ENCODE results near the gene KLHL26. TPM values are rescaled to one million over a fixed set of nuclear protein-coding genes. Genes with fewer than 3 reads are reported as not detected.

Gene KLHL26
- total RNA-seq, 1 experiment from 2014 or later = 3.7 TPM

- Histone ChIP-seq H3K4me1 (ENCODE audit: low read length) (no peaks in the 10 kb centered on the region), H3K36me3 (ENCODE audit: insufficient read depth, low read length) (no peaks in the 10 kb centered on the region), H3K27me3 (ENCODE audit: low read length) (no peaks in the 10 kb centered on the region), H3K79me2 (ENCODE audit: low read length) (no peaks in the 10 kb centered on the region), H3K27ac (ENCODE audit: low read length) (no peak overlapping the region), H3K9me3 (ENCODE audit: low read length) (no peaks in the 10 kb centered on the region), H3K9ac (ENCODE audit: low read length) (no peak overlapping the region), H3K9me2 (replicated peaks; ENCODE audit: insufficient read depth, low read length) (no peaks in the 10 kb centered on the region), H3K4me2 (ENCODE audit: low read depth, low read length, poor library complexity, severe bottlenecking) (no peak overlapping the region), H4K20me1 (ENCODE audit: insufficient read depth, low read depth, low read length) (peaks cover 44% of the 10 kb centered on the region), H3K4me3 (ENCODE audit: low read length) (no peak overlapping the region), H2AFZ (ENCODE audit: low read length) (no peak overlapping the region)
- no peak for DNase-seq
Observed at GRCh38 chr19:18647371-18647767, 10.5 kb downstream of the KLHL26 start.

- Histone ChIP-seq H3K27ac (ENCODE audit: low read length) (no peak overlapping the region), H3K9me2 (replicated peaks; ENCODE audit: insufficient read depth, low read length) (no peaks in the 10 kb centered on the region), H3K9me3 (ENCODE audit: low read length) (no peaks in the 10 kb centered on the region), H3K79me2 (ENCODE audit: low read length) (no peaks in the 10 kb centered on the region), H3K9ac (ENCODE audit: low read length) (no peak overlapping the region), H3K27me3 (ENCODE audit: low read length) (no peaks in the 10 kb centered on the region), H4K20me1 (ENCODE audit: insufficient read depth, low read depth, low read length) (peaks cover 46% of the 10 kb centered on the region), H3K4me1 (ENCODE audit: low read length) (no peaks in the 10 kb centered on the region), H3K4me2 (ENCODE audit: low read depth, low read length, poor library complexity, severe bottlenecking) (no peak overlapping the region), H3K4me3 (ENCODE audit: low read length) (no peak overlapping the region), H2AFZ (ENCODE audit: low read length) (no peak overlapping the region), H3K36me3 (ENCODE audit: insufficient read depth, low read length) (no peaks in the 10 kb centered on the region)
- DNase-seq = no peak
Observed at GRCh38 chr19:18647807-18648206, 11.0 kb downstream of the KLHL26 start.

- Histone ChIP-seq H2AFZ (ENCODE audit: low read length) (no peak overlapping the region), H3K79me2 (ENCODE audit: low read length) (no peaks in the 10 kb centered on the region), H4K20me1 (ENCODE audit: insufficient read depth, low read depth, low read length) (peaks cover 46% of the 10 kb centered on the region), H3K9me3 (ENCODE audit: low read length) (no peaks in the 10 kb centered on the region), H3K36me3 (ENCODE audit: insufficient read depth, low read length) (no peaks in the 10 kb centered on the region), H3K4me2 (ENCODE audit: low read depth, low read length, poor library complexity, severe bottlenecking) (no peak overlapping the region), H3K4me1 (ENCODE audit: low read length) (no peaks in the 10 kb centered on the region), H3K4me3 (ENCODE audit: low read length) (no peak overlapping the region), H3K27ac (ENCODE audit: low read length) (no peak overlapping the region), H3K9me2 (replicated peaks; ENCODE audit: insufficient read depth, low read length) (no peaks in the 10 kb centered on the region), H3K27me3 (ENCODE audit: low read length) (no peaks in the 10 kb centered on the region), H3K9ac (ENCODE audit: low read length) (no peak overlapping the region)
- DNase-seq = no peak
Observed at GRCh38 chr19:18648973-18649315, 12.1 kb downstream of the KLHL26 start.

- Histone ChIP-seq H3K9ac (ENCODE audit: low read length) (no peak overlapping the region), H3K79me2 (ENCODE audit: low read length) (no peaks in the 10 kb centered on the region), H3K36me3 (ENCODE audit: insufficient read depth, low read length) (no peaks in the 10 kb centered on the region), H3K9me3 (ENCODE audit: low read length) (no peaks in the 10 kb centered on the region), H3K27ac (ENCODE audit: low read length) (no peak overlapping the region), H2AFZ (ENCODE audit: low read length) (no peak overlapping the region), H3K27me3 (ENCODE audit: low read length) (no peaks in the 10 kb centered on the region), H3K4me2 (ENCODE audit: low read depth, low read length, poor library complexity, severe bottlenecking) (no peak overlapping the region), H4K20me1 (ENCODE audit: insufficient read depth, low read depth, low read length) (peaks cover 42% of the 10 kb centered on the region), H3K9me2 (replicated peaks; ENCODE audit: insufficient read depth, low read length) (no peaks in the 10 kb centered on the region), H3K4me1 (ENCODE audit: low read length) (no peaks in the 10 kb centered on the region), H3K4me3 (ENCODE audit: low read length) (no peak overlapping the region)
- DNase-seq = no peak
Observed at GRCh38 chr19:18649371-18650020, 12.7 kb downstream of the KLHL26 start.

GRCh38 chr19:18650021-18650390 lies 13.2 kb downstream of the KLHL26 start:
- Histone ChIP-seq H3K9me2 (replicated peaks; ENCODE audit: insufficient read depth, low read length) (no peaks in the 10 kb centered on the region), H3K27ac (ENCODE audit: low read length) (no peak overlapping the region), H2AFZ (ENCODE audit: low read length) (no peak overlapping the region), H4K20me1 (ENCODE audit: insufficient read depth, low read depth, low read length) (peaks cover 42% of the 10 kb centered on the region), H3K36me3 (ENCODE audit: insufficient read depth, low read length) (no peaks in the 10 kb centered on the region), H3K4me1 (ENCODE audit: low read length) (no peaks in the 10 kb centered on the region), H3K79me2 (ENCODE audit: low read length) (no peaks in the 10 kb centered on the region), H3K4me3 (ENCODE audit: low read length) (no peak overlapping the region), H3K9ac (ENCODE audit: low read length) (no peak overlapping the region), H3K4me2 (ENCODE audit: low read depth, low read length, poor library complexity, severe bottlenecking) (no peak overlapping the region), H3K27me3 (ENCODE audit: low read length) (no peaks in the 10 kb centered on the region), H3K9me3 (ENCODE audit: low read length) (no peaks in the 10 kb centered on the region)
- no peak for DNase-seq

- H3K4me1 ChIP-seq (ENCODE audit: low read length) = no peaks in the 10 kb centered on the region
- no peaks in the 10 kb centered on the region for H3K79me2 ChIP-seq (ENCODE audit: low read length)
- no peaks in the 10 kb centered on the region for H3K27me3 ChIP-seq (ENCODE audit: low read length)
- H3K9ac ChIP-seq (ENCODE audit: low read length) = no peak overlapping the region
- no peaks in the 10 kb centered on the region for H3K36me3 ChIP-seq (ENCODE audit: insufficient read depth, low read length)
- H2AFZ ChIP-seq (ENCODE audit: low read length) = no peak overlapping the region
- no peak overlapping the region for H3K4me2 ChIP-seq (ENCODE audit: low read depth, low read length, poor library complexity, severe bottlenecking)
- H3K9me2 ChIP-seq (replicated peaks; ENCODE audit: insufficient read depth, low read length) = no peaks in the 10 kb centered on the region
- H4K20me1 ChIP-seq (ENCODE audit: insufficient read depth, low read depth, low read length) = peaks cover 44% of the 10 kb centered on the region
- no peak for DNase-seq
- no peaks in the 10 kb centered on the region for H3K9me3 ChIP-seq (ENCODE audit: low read length)
- H3K27ac ChIP-seq (ENCODE audit: low read length) = no peak overlapping the region
- no peak overlapping the region for H3K4me3 ChIP-seq (ENCODE audit: low read length)
Observed at GRCh38 chr19:18650468-18651041, 13.7 kb downstream of the KLHL26 start.

- H4K20me1 ChIP-seq (ENCODE audit: insufficient read depth, low read depth, low read length) = peaks cover 51% of the 10 kb centered on the region
- H3K9me3 ChIP-seq (ENCODE audit: low read length) = no peaks in the 10 kb centered on the region
- no peaks in the 10 kb centered on the region for H3K36me3 ChIP-seq (ENCODE audit: insufficient read depth, low read length)
- DNase-seq = no peak
- H3K4me3 ChIP-seq (ENCODE audit: low read length) = no peak overlapping the region
- no peak overlapping the region for H3K9ac ChIP-seq (ENCODE audit: low read length)
- no peaks in the 10 kb centered on the region for H3K4me1 ChIP-seq (ENCODE audit: low read length)
- H2AFZ ChIP-seq (ENCODE audit: low read length) = no peak overlapping the region
- no peaks in the 10 kb centered on the region for H3K79me2 ChIP-seq (ENCODE audit: low read length)
- H3K4me2 ChIP-seq (ENCODE audit: low read depth, low read length, poor library complexity, severe bottlenecking) = no peak overlapping the region
- H3K9me2 ChIP-seq (replicated peaks; ENCODE audit: insufficient read depth, low read length) = no peaks in the 10 kb centered on the region
- H3K27me3 ChIP-seq (ENCODE audit: low read length) = no peaks in the 10 kb centered on the region
- no peak overlapping the region for H3K27ac ChIP-seq (ENCODE audit: low read length)
Observed at GRCh38 chr19:18651300-18651699, 14.5 kb downstream of the KLHL26 start.

GRCh38 chr19:18651733-18652132 lies 14.9 kb downstream of the KLHL26 start:
- Histone ChIP-seq H3K4me1 (ENCODE audit: low read length) (no peaks in the 10 kb centered on the region), H3K4me2 (ENCODE audit: low read depth, low read length, poor library complexity, severe bottlenecking) (no peak overlapping the region), H4K20me1 (ENCODE audit: insufficient read depth, low read depth, low read length) (peaks cover 52% of the 10 kb centered on the region), H3K9me2 (replicated peaks; ENCODE audit: insufficient read depth, low read length) (no peaks in the 10 kb centered on the region), H3K27ac (ENCODE audit: low read length) (no peak overlapping the region), H3K4me3 (ENCODE audit: low read length) (no peak overlapping the region), H3K9me3 (ENCODE audit: low read length) (no peaks in the 10 kb centered on the region), H3K79me2 (ENCODE audit: low read length) (no peaks in the 10 kb centered on the region), H2AFZ (ENCODE audit: low read length) (no peak overlapping the region), H3K27me3 (ENCODE audit: low read length) (no peaks in the 10 kb centered on the region), H3K9ac (ENCODE audit: low read length) (no peak overlapping the region), H3K36me3 (ENCODE audit: insufficient read depth, low read length) (no peaks in the 10 kb centered on the region)
- DNase-seq = no peak

Measured in Karpas-422 (cell line).